Naive thymus-derived CD4-positive, alpha-beta T cell (primary cell): ENCODE data around the gene COPS4. TPM values are rescaled to one million over a fixed set of nuclear protein-coding genes. Genes with fewer than 3 reads are reported as not detected.
A peak's percentile ranks its signal among the peaks of the same experiment; 100 is the strongest.
"Not testable (repeated sequence)": the region's sequence is repeated elsewhere in the genome, so short reads cannot be mapped to it uniquely, and the experiment has no call there.

Source experiments
- ATAC-seq: fragments of 150-1000 bp; cut with Tn5 transposase; 2 replicates; pipeline ENCODE4 v1.10.0; 2021; ENCODE audit warnings: mild to moderate bottlenecking, moderate library complexity
- CTCF ChIA-PET: fragments of 350-600 bp; sonication (Branson Sonifier 250); formaldehyde crosslinking; loops from one replicate; lab custom pipeline; 2021; ENCODE audit warnings: antibody characterized with exemption; lab: Charles Lee
- POLR2A ChIA-PET: fragments of 350-600 bp; sonication (Branson Sonifier 250); formaldehyde crosslinking; loops from one replicate; lab custom pipeline; 2021; ENCODE audit warnings: antibody characterized with exemption, inconsistent platforms; lab: Charles Lee
- DNase-seq, 9 donors: peaks; one replicate each; pipeline versions ENCODE4 v3.0.0 to v3.0.0-alpha.2; 2020 to 2022; ENCODE audit warnings: mixed read lengths in 1 of 9
- H3K27ac ChIP-seq: one replicate; pipeline ENCODE4 v1.7.0; 2013; ENCODE audit warnings: mild to moderate bottlenecking, low read depth, low read length, moderate library complexity
- H3K27me3 ChIP-seq, 2 donors: one replicate each; pipeline ENCODE4 v1.7.0; 2013; ENCODE audit warnings: low read length in 2 of 2, mild to moderate bottlenecking in 2 of 2, moderate library complexity in 2 of 2; ENCODE audit not compliant: control insufficient read depth in 2 of 2, insufficient read depth in 2 of 2
- H3K36me3 ChIP-seq, 3 experiments: 1 replicate in 2 of 3; 2 replicates in 1 of 3; pipeline ENCODE4 v1.7.0; 2013; ENCODE audit warnings: low read length in 3 of 3, mild to moderate bottlenecking in 3 of 3, moderate library complexity in 1 of 3; ENCODE audit not compliant: insufficient read depth in 3 of 3, control insufficient read depth in 2 of 3
- H3K4me1 ChIP-seq, 2 donors: one replicate each; pipeline ENCODE4 v1.7.0; 2013; ENCODE audit warnings: low read length in 2 of 2, mild to moderate bottlenecking in 2 of 2, moderate library complexity in 1 of 2; ENCODE audit not compliant: control insufficient read depth in 2 of 2, insufficient read depth in 2 of 2
- H3K4me3 ChIP-seq: 2 replicates; pipeline ENCODE4 v1.7.0; 2013; ENCODE audit warnings: mild to moderate bottlenecking, low read length
- H3K9me3 ChIP-seq, 3 experiments: 1 replicate in 2 of 3; 2 replicates in 1 of 3; pipeline ENCODE4 v1.7.0; 2013; ENCODE audit warnings: low read length in 3 of 3; ENCODE audit not compliant: control insufficient read depth in 2 of 3
- H3K27ac Mint-ChIP-seq, 9 donors: one replicate each; pipeline ENCODE4 v1.8.0; 2020 to 2022; ENCODE audit warnings: mixed read lengths in 9 of 9, mild to moderate bottlenecking in 8 of 9, moderate library complexity in 5 of 9, inconsistent platforms in 2 of 9
- H3K27me3 Mint-ChIP-seq, 5 donors: one replicate each; pipeline ENCODE4 v1.8.0; 2021 to 2022; ENCODE audit warnings: mixed read lengths in 5 of 5, mild to moderate bottlenecking in 1 of 5
- H3K36me3 Mint-ChIP-seq, 5 donors: one replicate each; pipeline ENCODE4 v1.8.0; 2020 to 2022; ENCODE audit warnings: mixed read lengths in 5 of 5, mild to moderate bottlenecking in 3 of 5, inconsistent platforms in 1 of 5
- H3K4me1 Mint-ChIP-seq, 7 donors: one replicate each; pipeline ENCODE4 v1.8.0; 2020 to 2022; ENCODE audit warnings: mixed read lengths in 7 of 7, mild to moderate bottlenecking in 3 of 7, inconsistent platforms in 1 of 7
- H3K4me3 Mint-ChIP-seq, 10 donors: one replicate each; pipeline ENCODE4 v1.8.0; 2020 to 2022; ENCODE audit warnings: mild to moderate bottlenecking in 10 of 10, mixed read lengths in 10 of 10, moderate library complexity in 6 of 10, inconsistent platforms in 2 of 10
- H3K9me3 Mint-ChIP-seq, 11 donors: one replicate each; pipeline ENCODE4 v1.8.0; 2020 to 2022; ENCODE audit warnings: mixed read lengths in 11 of 11, mild to moderate bottlenecking in 4 of 11, inconsistent platforms in 1 of 11, moderate library complexity in 1 of 11
- intact Hi-C, 2 donors: fragments of 100-400 bp; cut with micrococcal nuclease; formaldehyde crosslinking; loops; one replicate each; pipeline ENCODE4 v1.15.1; 2023
- polyA plus RNA-seq, 2 donors: library from polyadenylated mRNA; unstranded; fragments of 300-500 nt; fragmentation: Illumina TruSeq; gene quantifications; one replicate each; pipeline ENCODE4 v1.2.3, GENCODE V29; 2021
- total RNA-seq, 6 experiments: library from RNA in 5 of 6; stranded (reverse) in 5 of 6; gene quantifications; 1 replicate in 5 of 6; 2 replicates in 1 of 6; pipeline ENCODE4 v1.2.3 and lab custom pipeline; 2021 to 2026

Gene COPS4
- total and polyA plus RNA-seq, 7 experiments from 2014 or later, result 23.5 to 59.7 (median 27.9) TPM

- H3K27me3 ChIP-seq, DNase-seq, H3K27me3 Mint-ChIP-seq, H3K4me3 Mint-ChIP-seq, ATAC-seq, intact Hi-C loops, H3K4me1 ChIP-seq, H3K4me3 ChIP-seq, H3K27ac ChIP-seq, H3K9me3 ChIP-seq, H3K9me3 Mint-ChIP-seq: not testable (repeated sequence)
- Mint-ChIP-seq H3K4me1 (peaks cover 0 to 20% (median 14%) of the 10 kb centered on the region in 7 donors), H3K27ac (peak overlapping the region in 1 of 9 donors; percentile 56), H3K36me3 (peaks cover 11 to 43% (median 28%) of the 10 kb centered on the region in 5 donors)
- peaks cover 0 to 35% (median 0%) of the 10 kb centered on the region in 3 experiments for H3K36me3 ChIP-seq
- CTCF ChIA-PET, result interaction anchor here (0.7 kb wide), 1 partner anchor 64 kb away, joined by 4 read pairs; no protein-coding TSS in a partner anchor
- POLR2A ChIA-PET, result interaction anchor here (0.9 to 1.7 kb wide), 2 partner anchors 14 to 232 kb away, joined by 3 to 5 read pairs; partner anchors contain the start of gene COPS4
These were observed 13.8 kb downstream of the COPS4 start for GRCh38 chr4:83048781-83049180.

- Histone ChIP-seq H3K9me3 (no peaks in the 10 kb centered on the region), H3K4me1 (no peaks in the 10 kb centered on the region), H3K27ac (no peak overlapping the region), H3K27me3 (no peaks in the 10 kb centered on the region), H3K36me3 (peaks cover 0 to 49% (median 0%) of the 10 kb centered on the region in 3 experiments), H3K4me3 (no peak overlapping the region)
- intact Hi-C loops, result loop anchor here (1.0 to 5.0 kb wide), 4 partner anchors 19 to 587 kb away; no protein-coding TSS in a partner anchor
- Mint-ChIP-seq H3K4me1 (peaks cover 0 to 9% (median 0%) of the 10 kb centered on the region in 7 donors), H3K36me3 (peaks cover 11 to 49% (median 31%) of the 10 kb centered on the region in 5 donors), H3K27ac (no peak overlapping the region), H3K4me3 (no peak overlapping the region), H3K27me3 (no peaks in the 10 kb centered on the region), H3K9me3 (no peaks in the 10 kb centered on the region)
- DNase-seq (peak in 6 of 9 donors; percentile 12 to 40 (median 30)), ATAC-seq (no peak)
- CTCF ChIA-PET, result interaction anchor here (1.0 to 1.7 kb wide), 4 partner anchors 20 to 229 kb away, joined by 3 to 9 read pairs (median 6); partner anchors contain the start of gene COPS4
- POLR2A ChIA-PET, result interaction anchor here (0.6 kb wide), 1 partner anchor 100 kb away, joined by 6 read pairs; no protein-coding TSS in a partner anchor
These were observed 19.9 kb downstream of the COPS4 start for GRCh38 chr4:83054928-83055327.

DNA sequence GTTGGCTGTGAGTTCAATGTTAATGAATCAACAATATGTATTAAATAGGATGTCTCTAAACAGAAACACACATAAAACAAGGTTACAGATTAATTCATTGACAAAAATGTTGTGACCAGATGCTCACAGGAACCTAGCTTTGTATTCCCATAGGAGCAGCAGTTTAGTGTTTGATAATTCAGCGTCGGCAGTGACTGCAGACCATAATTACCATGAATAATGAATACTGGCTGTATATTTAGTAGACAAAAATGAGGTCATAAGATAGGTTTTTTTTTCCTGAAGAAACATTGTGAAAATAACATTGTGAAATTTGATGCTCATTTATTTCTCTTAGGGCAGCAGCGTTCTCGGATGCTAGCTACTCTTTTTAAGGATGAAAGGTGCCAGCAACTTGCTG, 27.8 kb downstream of the COPS4 start:
- H3K27ac Mint-ChIP-seq, result no peak overlapping the region
- intact Hi-C loops, result no loop called here
- ChIA-PET POLR2A (no interaction called here), CTCF (interaction anchor here (0.6 to 1.5 kb wide), 2 partner anchors 12 to 175 kb away, joined by 3 to 5 read pairs; no protein-coding TSS in a partner anchor)
- DNase-seq (no peak), ATAC-seq (no peak)
- H3K36me3 Mint-ChIP-seq, result peaks cover 5 to 48% (median 24%) of the 10 kb centered on the region in 5 donors
- Histone ChIP-seq H3K36me3 (peaks cover 4 to 54% (median 9%) of the 10 kb centered on the region in 3 experiments), H3K4me3 (no peak overlapping the region), H3K27me3 (no peaks in the 10 kb centered on the region), H3K27ac (no peak overlapping the region), H3K9me3 (no peaks in the 10 kb centered on the region), H3K4me1 (no peaks in the 10 kb centered on the region)
- no peaks in the 10 kb centered on the region for H3K9me3 Mint-ChIP-seq
- no peak overlapping the region for H3K4me3 Mint-ChIP-seq
- H3K4me1 Mint-ChIP-seq, result no peaks in the 10 kb centered on the region
- no peaks in the 10 kb centered on the region for H3K27me3 Mint-ChIP-seq

GRCh38 chr4:83065266-83065665, 30.3 kb downstream of the COPS4 start:
- peaks cover 4 to 63% (median 11%) of the 10 kb centered on the region in 3 experiments for H3K36me3 ChIP-seq
- POLR2A ChIA-PET, result interaction anchor here (0.9 kb wide), 1 partner anchor 10 kb away, joined by 3 read pairs; no protein-coding TSS in a partner anchor
- intact Hi-C loops, result no loop called here
- H3K27me3 ChIP-seq, result no peaks in the 10 kb centered on the region
- Mint-ChIP-seq H3K9me3 (no peaks in the 10 kb centered on the region), H3K4me3 (no peak overlapping the region), H3K4me1 (peaks cover 0 to 5% (median 0%) of the 10 kb centered on the region in 7 donors), H3K36me3 (peaks cover 15 to 52% (median 28%) of the 10 kb centered on the region in 5 donors), H3K27me3 (no peaks in the 10 kb centered on the region), H3K27ac (peak overlapping the region in 4 of 9 donors; percentile 4 to 69 (median 18))
- H3K4me1 ChIP-seq, result no peaks in the 10 kb centered on the region
- ATAC-seq, result no peak
- no peak overlapping the region for H3K4me3 ChIP-seq
- CTCF ChIA-PET, result no interaction called here
- no peak for DNase-seq
- no peak overlapping the region for H3K27ac ChIP-seq
- H3K9me3 ChIP-seq, result no peaks in the 10 kb centered on the region

DNA sequence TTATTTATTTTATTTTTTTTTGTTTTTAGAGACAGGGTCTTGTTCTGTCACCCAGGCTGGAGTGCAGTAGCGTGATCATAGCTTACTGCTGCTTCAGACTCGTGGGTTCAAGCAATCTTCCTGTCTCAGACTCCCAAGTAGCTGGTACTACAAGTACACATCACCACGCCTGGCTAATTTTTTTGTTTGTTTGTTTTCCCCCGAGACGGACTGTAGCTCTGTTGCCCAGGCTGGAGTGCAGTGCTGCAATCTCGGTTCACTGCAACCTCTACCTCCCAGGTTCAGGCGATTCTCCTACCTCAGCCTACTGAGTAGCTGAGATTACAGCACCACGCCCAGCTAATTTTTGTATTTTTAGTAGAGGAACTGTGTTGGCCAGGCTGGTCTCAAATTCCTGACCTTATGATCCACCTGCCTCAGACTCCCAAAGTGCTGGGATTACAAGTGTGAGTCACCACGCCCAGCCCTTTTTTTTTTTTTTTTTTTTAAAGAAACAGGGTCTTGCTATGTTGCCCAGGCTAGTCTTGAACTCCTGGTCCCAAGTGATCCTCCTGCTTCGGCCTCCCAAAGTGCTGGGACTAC, 32.2 kb downstream of the COPS4 start:
- no peak overlapping the region for H3K27ac ChIP-seq
- H3K36me3 ChIP-seq, result peaks cover 4 to 57% (median 7%) of the 10 kb centered on the region in 3 experiments
- H3K27me3 Mint-ChIP-seq, result no peaks in the 10 kb centered on the region
- H3K27me3 ChIP-seq, result no peaks in the 10 kb centered on the region
- H3K4me3 Mint-ChIP-seq, result no peak overlapping the region
- intact Hi-C loops, result no loop called here
- ChIA-PET POLR2A (interaction anchor here (0.8 kb wide), 1 partner anchor 185 kb away, joined by 4 read pairs; no protein-coding TSS in a partner anchor), CTCF (interaction anchor here (0.8 to 1.3 kb wide), 2 partner anchors 195 to 213 kb away, joined by 3 to 6 read pairs; no protein-coding TSS in a partner anchor)
- no peaks in the 10 kb centered on the region for H3K9me3 Mint-ChIP-seq
- DNase-seq (no peak), ATAC-seq (no peak)
- no peaks in the 10 kb centered on the region for H3K4me1 ChIP-seq
- no peak overlapping the region for H3K4me3 ChIP-seq
- peaks cover 15 to 53% (median 23%) of the 10 kb centered on the region in 5 donors for H3K36me3 Mint-ChIP-seq
- no peak overlapping the region for H3K27ac Mint-ChIP-seq
- no peaks in the 10 kb centered on the region for H3K9me3 ChIP-seq
- peaks cover 0 to 18% (median 0%) of the 10 kb centered on the region in 7 donors for H3K4me1 Mint-ChIP-seq

DNA sequence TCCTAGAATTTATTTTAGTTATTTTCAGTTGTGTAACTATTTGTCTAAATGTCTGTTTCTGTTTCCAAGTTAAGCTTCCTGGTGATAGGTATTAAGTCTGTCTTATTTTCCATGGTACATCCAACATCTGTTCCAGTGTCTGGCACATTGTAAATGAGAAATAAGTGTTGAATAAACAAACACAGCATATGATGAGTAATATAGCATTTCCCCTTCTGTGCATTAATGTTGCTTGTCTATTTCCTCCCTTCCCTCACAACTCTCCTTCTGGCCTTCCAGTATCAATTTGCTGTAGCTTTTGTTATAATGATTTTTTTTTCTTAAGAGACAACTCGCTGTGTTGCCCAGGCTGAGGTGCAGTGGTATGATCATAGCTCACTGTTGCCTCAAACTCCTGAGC, 36.1 kb downstream of the COPS4 start:
- intact Hi-C loops, result loop anchor here in 1 of 2 donors (10.0 kb wide), 1 partner anchor 314 kb away; no protein-coding TSS in a partner anchor
- no peak overlapping the region for H3K27ac ChIP-seq
- no peaks in the 10 kb centered on the region for H3K27me3 Mint-ChIP-seq
- peaks cover 0 to 6% of the 10 kb centered on the region in 2 donors for H3K4me1 ChIP-seq
- H3K4me3 ChIP-seq, result no peak overlapping the region
- peaks cover 16 to 46% (median 19%) of the 10 kb centered on the region in 5 donors for H3K36me3 Mint-ChIP-seq
- no peaks in the 10 kb centered on the region for H3K9me3 Mint-ChIP-seq
- ChIA-PET CTCF (interaction anchor here (0.5 to 1.7 kb wide), 13 partner anchors 12 to 465 kb away, joined by 3 to 8 read pairs (median 4); partner anchors contain the start of genes COPS4, COQ2 and GPAT3), POLR2A (interaction anchor here (0.7 to 1.5 kb wide), 5 partner anchors 10 to 147 kb away, joined by 3 to 6 read pairs (median 3); partner anchors contain the start of gene COPS4)
- no peak for ATAC-seq
- no peak overlapping the region for H3K4me3 Mint-ChIP-seq
- peak overlapping the region in 8 of 9 donors; percentile 0 to 60 (median 50) for H3K27ac Mint-ChIP-seq
- no peaks in the 10 kb centered on the region for H3K9me3 ChIP-seq
- DNase-seq, result no peak
- no peaks in the 10 kb centered on the region for H3K27me3 ChIP-seq
- peaks cover 7 to 36% (median 8%) of the 10 kb centered on the region in 3 experiments for H3K36me3 ChIP-seq
- H3K4me1 Mint-ChIP-seq, result peaks cover 4 to 23% (median 6%) of the 10 kb centered on the region in 7 donors
